DOHH2 (cell line): ENCODE data around the gene CCR9.

ENCODE experiments used
- H3F3A ChIP-seq: fragments of 200-600 bp; sonication (generic), shearing (Covaris generic); 2 replicates; pipeline ENCODE4 v1.6.0; 2016; ENCODE audit warnings: antibody characterized with exemption, mild to moderate bottlenecking; ENCODE audit not compliant: control insufficient read depth, insufficient read depth
- H3K27ac ChIP-seq: fragments of 200-600 bp; sonication (generic); 2 replicates; pipeline ENCODE4 v1.5.1; 2014; ENCODE audit warnings: low read depth, mild to moderate bottlenecking, low read length, moderate library complexity
- H3K27me3 ChIP-seq: fragments of 200-600 bp; sonication (generic); 2 replicates; pipeline ENCODE4 v1.6.1; 2014; ENCODE audit warnings: mild to moderate bottlenecking, low read length, mixed read lengths; ENCODE audit not compliant: control insufficient read depth
- H3K36me3 ChIP-seq: fragments of 200-600 bp; sonication (generic); 2 replicates; pipeline ENCODE4 v1.6.1; 2014; ENCODE audit warnings: mild to moderate bottlenecking, low read length, moderate library complexity, mixed read lengths; ENCODE audit not compliant: control insufficient read depth
- H3K4me1 ChIP-seq: fragments of 200-600 bp; sonication (generic); 2 replicates; pipeline ENCODE4 v1.6.1; 2014; ENCODE audit warnings: mild to moderate bottlenecking, low read length, mixed read lengths; ENCODE audit not compliant: control insufficient read depth
- H3K4me2 ChIP-seq: fragments of 200-600 bp; sonication (generic); 2 replicates; pipeline ENCODE4 v1.6.0; 2014; ENCODE audit warnings: mild to moderate bottlenecking, low read length, moderate library complexity
- H3K4me3 ChIP-seq: fragments of 200-600 bp; sonication (generic); 2 replicates; pipeline ENCODE4 v1.5.1; 2014; ENCODE audit warnings: mild to moderate bottlenecking, low read length, mixed read lengths
- H3K79me2 ChIP-seq: fragments of 200-600 bp; sonication (generic); 2 replicates; pipeline ENCODE4 v1.6.1; 2014; ENCODE audit warnings: mild to moderate bottlenecking, low read length, mixed read lengths; ENCODE audit not compliant: control insufficient read depth
- H3K9me2 ChIP-seq: fragments of 200-600 bp; sonication (generic); replicated peaks from 2 replicates; pipeline ENCODE4 v1.6.1; 2014; ENCODE audit warnings: mild to moderate bottlenecking, low read length, mixed read lengths; ENCODE audit not compliant: control insufficient read depth
- H3K9me3 ChIP-seq: fragments of 200-600 bp; sonication (generic); 2 replicates; pipeline ENCODE4 v1.6.1; 2014; ENCODE audit warnings: antibody characterized with exemption, low read length, mixed read lengths; ENCODE audit not compliant: control insufficient read depth, insufficient read depth
- H4K20me1 ChIP-seq: fragments of 200-600 bp; sonication (generic); 2 replicates; pipeline ENCODE4 v1.6.0; 2014; ENCODE audit warnings: low read depth, mild to moderate bottlenecking, antibody characterized with exemption, low read length, moderate library complexity; ENCODE audit not compliant: control insufficient read depth, insufficient read depth
- CTCF ChIP-seq: fragments of 200-600 bp; sonication (generic); IDR thresholded peaks from one replicate; pipeline ENCODE4 v1.5.1; 2014; ENCODE audit warnings: antibody characterized with exemption, mild to moderate bottlenecking, low read depth, low read length; ENCODE audit not compliant: poor library complexity, severe bottlenecking
- EZH2phosphoT487 ChIP-seq: fragments of 200-600 bp; sonication (generic); IDR thresholded peaks from 2 replicates; pipeline ENCODE4 v1.6.1; 2017; ENCODE audit warnings: borderline replicate concordance, mild to moderate bottlenecking, antibody characterized with exemption, low read length, moderate library complexity, mixed read lengths

The CCR9 gene

GRCh38 chr3:45915518-45916231 is 29.3 kb downstream of the CCR9 start:
- H3K4me2 ChIP-seq, result no peak overlapping the region

GRCh38 chr3:45917146-45917898 is 31.0 kb downstream of the CCR9 start:
- H3K79me2 ChIP-seq, result no peaks in the 10 kb centered on the region
- no peaks in the 10 kb centered on the region for H3F3A ChIP-seq
- no peaks in the 10 kb centered on the region for H3K9me2 ChIP-seq
- no peaks in the 10 kb centered on the region for H3K9me3 ChIP-seq
- H3K4me2 ChIP-seq, result no peak overlapping the region
- no peak overlapping the region for H3K27ac ChIP-seq
- peaks cover 8% of the 10 kb centered on the region for H3K36me3 ChIP-seq
- H3K4me1 ChIP-seq, result no peaks in the 10 kb centered on the region
- TF ChIP-seq CTCF (no peak), EZH2phosphoT487 (no peak)
- H4K20me1 ChIP-seq, result no peaks in the 10 kb centered on the region
- no peak overlapping the region for H3K4me3 ChIP-seq
- H3K27me3 ChIP-seq, result peaks cover 7% of the 10 kb centered on the region; the same call in 1 of the 2 replicates

More at GRCh38 chr3:45915518-45916231, 29.3 kb downstream of the CCR9 start:
- no peaks in the 10 kb centered on the region for H3K9me2 ChIP-seq
- no peak for TF ChIP-seq EZH2phosphoT487
- H3K27me3 ChIP-seq, result peaks cover 7% of the 10 kb centered on the region; the same call in 1 of the 2 replicates
- H3K4me1 ChIP-seq, result no peaks in the 10 kb centered on the region
- H4K20me1 ChIP-seq, result no peaks in the 10 kb centered on the region
- no peak overlapping the region for H3K27ac ChIP-seq
- H3K36me3 ChIP-seq, result no peaks in the 10 kb centered on the region
- no peak overlapping the region for H3K4me3 ChIP-seq
- no peaks in the 10 kb centered on the region for H3K79me2 ChIP-seq
- no peaks in the 10 kb centered on the region for H3F3A ChIP-seq
- H3K9me3 ChIP-seq, result no peaks in the 10 kb centered on the region

- TF ChIP-seq CTCF, result no peak
- TF ChIP-seq EZH2phosphoT487, result no peak
- H3K9me2 ChIP-seq, result no peaks in the 10 kb centered on the region
- H3K4me2 ChIP-seq, result no peak overlapping the region
- no peaks in the 10 kb centered on the region for H3K9me3 ChIP-seq
- H3K27ac ChIP-seq, result no peak overlapping the region
- no peaks in the 10 kb centered on the region for H3K79me2 ChIP-seq
- peaks cover 16% of the 10 kb centered on the region for H3K36me3 ChIP-seq
- no peaks in the 10 kb centered on the region for H3F3A ChIP-seq
- H3K27me3 ChIP-seq, result no peaks in the 10 kb centered on the region
- H4K20me1 ChIP-seq, result no peaks in the 10 kb centered on the region
- no peaks in the 10 kb centered on the region for H3K4me1 ChIP-seq
- H3K4me3 ChIP-seq, result no peak overlapping the region
Measured at GRCh38 chr3:45921158-45922038, 35.1 kb downstream of the CCR9 start.
